ENCODE results near the gene SIL1.

Gene SIL1

GRCh38 chr5:138972836-138973235, 225.3 kb downstream of the SIL1 start:
- no peak for DNase-seq (ENCODE audit: low spot score)
- ChIA-PET CTCF (no interaction called here), POLR2A (ENCODE audit: low non-redundant PET) (no interaction called here)
- no peak for TF ChIP-seq CTCF (conservative IDR thresholded peaks at IDR 0.05; ENCODE audit: low read depth)
- no peak overlapping the region for H3K27ac ChIP-seq

GRCh38 chr5:138972230-138972629, 225.9 kb downstream of the SIL1 start:
- no peak overlapping the region for H3K27ac ChIP-seq
- CTCF ChIA-PET: no interaction called here
- no peak for DNase-seq (ENCODE audit: low spot score)
- POLR2A ChIA-PET (ENCODE audit: low non-redundant PET): no interaction called here
- TF ChIP-seq CTCF (conservative IDR thresholded peaks at IDR 0.05; ENCODE audit: low read depth): no peak

GRCh38 chr5:138969323-138970002, 228.7 kb downstream of the SIL1 start:
- POLR2A ChIA-PET (ENCODE audit: low non-redundant PET): no interaction called here

GRCh38 chr5:138968601-138969000, 229.6 kb downstream of the SIL1 start:
- CTCF ChIA-PET: no interaction called here
- TF ChIP-seq CTCF (conservative IDR thresholded peaks at IDR 0.05; ENCODE audit: low read depth): no peak
- no peak for DNase-seq (ENCODE audit: low spot score)
- no peak overlapping the region for H3K27ac ChIP-seq
- POLR2A ChIA-PET (ENCODE audit: low non-redundant PET): no interaction called here

More at GRCh38 chr5:138969323-138970002, 228.7 kb downstream of the SIL1 start:
- H3K27ac ChIP-seq: no peak overlapping the region
- CTCF ChIA-PET: interaction anchor here (0.6 kb wide), 1 partner anchor 366 kb away, joined by 5 read pairs; no protein-coding TSS in a partner anchor
- TF ChIP-seq CTCF (conservative IDR thresholded peaks at IDR 0.05; ENCODE audit: low read depth): no peak
- no peak for DNase-seq (ENCODE audit: low spot score)

- H3K27ac ChIP-seq: no peak overlapping the region
- DNase-seq (ENCODE audit: low spot score): no peak
- ChIA-PET POLR2A (ENCODE audit: low non-redundant PET) (no interaction called here), CTCF (no interaction called here)
- TF ChIP-seq CTCF (conservative IDR thresholded peaks at IDR 0.05; ENCODE audit: low read depth): no peak
Measured at GRCh38 chr5:138967791-138968448, 230.2 kb downstream of the SIL1 start.

GRCh38 chr5:138966236-138966985, 231.8 kb downstream of the SIL1 start:
- H3K27ac ChIP-seq: no peak overlapping the region
- no peak for TF ChIP-seq CTCF (conservative IDR thresholded peaks at IDR 0.05; ENCODE audit: low read depth)
- POLR2A ChIA-PET (ENCODE audit: low non-redundant PET): no interaction called here
- CTCF ChIA-PET: interaction anchor here (0.5 to 0.8 kb wide), 2 partner anchors 8 to 37 kb away, joined by 3 to 4 read pairs; no protein-coding TSS in a partner anchor
- DNase-seq (ENCODE audit: low spot score): no peak

All from RWPE1 (cell line).